NCI-H1092 (cell line): ENCODE data around the gene ZBTB6.

Source experiments
- DNase-seq: peaks from one replicate; lab custom pipeline; 2025; lab: John Stamatoyannopoulos, UW

The ZBTB6 gene, protein sequence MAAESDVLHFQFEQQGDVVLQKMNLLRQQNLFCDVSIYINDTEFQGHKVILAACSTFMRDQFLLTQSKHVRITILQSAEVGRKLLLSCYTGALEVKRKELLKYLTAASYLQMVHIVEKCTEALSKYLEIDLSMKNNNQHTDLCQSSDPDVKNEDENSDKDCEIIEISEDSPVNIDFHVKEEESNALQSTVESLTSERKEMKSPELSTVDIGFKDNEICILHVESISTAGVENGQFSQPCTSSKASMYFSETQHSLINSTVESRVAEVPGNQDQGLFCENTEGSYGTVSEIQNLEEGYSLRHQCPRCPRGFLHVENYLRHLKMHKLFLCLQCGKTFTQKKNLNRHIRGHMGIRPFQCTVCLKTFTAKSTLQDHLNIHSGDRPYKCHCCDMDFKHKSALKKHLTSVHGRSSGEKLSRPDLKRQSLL

DNA sequence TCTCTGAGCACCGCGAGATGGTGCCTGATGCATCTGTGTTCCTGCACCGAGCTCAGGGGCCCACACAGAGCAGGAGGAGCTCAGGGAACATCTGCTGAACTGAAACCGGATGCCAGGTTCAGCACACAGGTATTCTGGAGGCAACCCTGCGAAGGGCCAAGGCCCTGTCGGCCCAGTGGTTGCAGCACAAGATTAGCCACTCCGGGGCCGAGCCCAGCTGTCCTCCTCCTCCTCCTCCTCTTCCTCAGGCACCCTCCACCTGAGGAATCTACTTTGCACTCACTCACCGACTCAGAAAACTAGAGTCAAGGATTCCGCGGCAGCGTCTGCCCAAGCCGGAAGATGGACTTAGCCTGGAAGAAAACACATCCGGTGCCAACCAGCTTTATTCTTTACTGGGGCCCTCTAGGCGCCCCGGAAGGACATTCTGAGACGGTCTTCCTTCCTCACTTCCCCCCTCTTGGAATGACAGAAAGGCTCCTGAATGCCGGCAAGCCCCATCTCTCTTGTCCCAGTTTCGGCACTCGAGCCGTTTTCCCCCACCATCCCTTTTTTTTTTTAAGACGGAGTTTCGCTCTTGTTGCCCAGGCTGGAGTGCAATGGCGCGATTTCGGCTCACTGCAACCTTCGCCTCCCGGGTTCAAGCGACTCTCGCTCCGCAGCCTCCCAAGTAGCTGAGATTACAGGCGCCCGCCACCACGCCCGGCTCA lies at the start of gene ZBTB6:
ZBTB6 (minus strand) TSS at position 360 of the 710 bp plus-strand sequence. CDS start 1,251 bp downstream, outside the sequence.
- DNase-seq, result peak; percentile 65

DNA sequence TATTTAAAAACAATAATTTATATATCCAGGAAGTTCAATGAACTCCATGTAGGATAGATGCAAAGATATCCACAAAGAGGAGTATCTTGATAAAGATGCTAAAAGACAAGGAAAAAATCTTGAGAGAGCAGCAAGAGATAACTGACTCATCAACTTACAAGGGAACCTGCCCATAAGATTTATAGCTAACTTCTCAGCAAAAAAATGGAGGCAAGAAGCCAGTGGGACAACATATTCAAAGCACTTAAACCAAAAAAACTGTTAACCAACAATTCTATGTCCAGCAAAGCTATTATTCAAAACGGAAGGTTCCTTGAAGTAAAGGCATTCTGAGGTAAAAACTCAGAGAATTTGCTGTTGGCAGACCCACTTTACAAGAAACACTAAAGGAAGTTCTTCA lies 48.0 kb upstream of the ZBTB6 start:
- DNase-seq, result no peak

DNA sequence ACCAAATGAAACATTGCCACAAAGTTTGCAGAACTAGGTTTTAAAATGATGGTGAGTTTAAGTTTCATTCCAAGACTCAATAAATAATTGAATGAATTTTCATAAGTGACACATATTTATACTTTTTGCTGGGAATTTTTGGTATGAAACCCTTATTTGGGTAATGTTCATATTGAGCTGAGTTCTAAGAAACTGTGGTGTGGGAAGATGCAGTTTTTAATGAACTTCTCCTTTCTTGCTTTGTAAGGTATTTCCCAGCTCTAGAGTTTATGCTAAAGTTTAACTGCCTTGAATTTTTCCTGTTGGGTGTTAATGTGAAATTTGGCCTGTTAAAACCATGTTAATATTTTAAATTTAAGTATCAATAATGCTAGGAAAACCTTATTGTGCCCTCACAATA lies 42.8 kb upstream of the ZBTB6 start:
- DNase-seq, result no peak

DNA sequence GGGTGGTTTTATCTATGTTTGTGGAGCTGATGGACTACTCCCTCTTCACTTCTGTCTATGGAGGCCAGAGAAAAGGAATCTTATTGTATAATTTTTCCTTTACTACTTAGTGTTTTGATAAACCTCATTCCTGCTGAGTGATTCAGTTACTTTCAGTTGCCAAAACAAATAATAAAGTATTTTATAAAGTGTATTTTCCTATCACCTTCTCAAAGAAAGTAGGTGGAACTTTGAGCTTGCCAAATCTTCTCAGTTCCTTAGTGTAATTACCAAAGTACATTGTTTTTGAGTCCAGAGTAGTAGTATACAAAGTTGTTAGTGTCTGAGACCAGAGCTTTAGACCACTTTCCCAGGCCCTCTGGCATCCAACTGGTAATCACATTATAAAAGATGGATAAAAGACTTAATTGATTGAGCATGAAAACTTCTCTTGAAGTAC lies 41.1 kb upstream of the ZBTB6 start:
- DNase-seq, result no peak

DNA sequence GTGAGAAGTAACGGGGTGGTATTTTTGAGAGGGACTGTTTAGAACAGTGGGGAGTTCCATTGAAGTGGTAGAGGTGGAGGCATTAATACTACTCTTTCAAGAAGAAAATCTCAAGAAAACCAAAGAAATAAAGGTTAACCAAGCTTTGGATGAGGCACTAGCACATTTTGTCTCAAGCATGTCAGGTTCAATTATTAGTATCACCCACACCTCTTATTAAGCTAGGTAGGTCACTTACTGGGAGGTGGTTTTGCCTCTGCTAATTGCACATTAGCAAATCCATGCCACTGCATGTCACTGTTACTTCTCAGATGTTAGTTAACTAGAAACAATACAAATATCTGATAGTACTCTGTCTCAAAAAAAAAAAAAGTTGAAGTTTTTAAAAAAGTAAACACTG lies 37.9 kb upstream of the ZBTB6 start:
- no peak for DNase-seq

DNA sequence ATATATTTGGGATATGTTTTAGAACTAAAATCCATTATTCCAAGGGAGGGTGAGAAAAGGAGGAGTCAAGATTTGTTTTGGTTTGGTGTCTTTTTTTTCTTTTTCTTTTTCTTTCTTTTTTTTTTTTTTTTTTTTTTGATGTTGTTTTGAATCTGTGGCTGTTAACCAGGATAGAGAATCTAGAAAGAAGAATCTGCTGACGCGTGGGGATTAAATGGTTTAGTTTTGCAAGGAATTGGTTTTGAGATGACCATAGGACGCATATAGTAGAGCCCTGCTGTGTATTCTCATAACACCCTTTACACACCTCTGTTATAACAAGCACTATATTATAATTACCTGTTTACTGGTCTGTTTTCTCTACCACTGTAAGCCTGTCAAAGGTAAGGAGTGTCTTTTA lies 37.1 kb upstream of the ZBTB6 start:
- DNase-seq, result no peak

DNA sequence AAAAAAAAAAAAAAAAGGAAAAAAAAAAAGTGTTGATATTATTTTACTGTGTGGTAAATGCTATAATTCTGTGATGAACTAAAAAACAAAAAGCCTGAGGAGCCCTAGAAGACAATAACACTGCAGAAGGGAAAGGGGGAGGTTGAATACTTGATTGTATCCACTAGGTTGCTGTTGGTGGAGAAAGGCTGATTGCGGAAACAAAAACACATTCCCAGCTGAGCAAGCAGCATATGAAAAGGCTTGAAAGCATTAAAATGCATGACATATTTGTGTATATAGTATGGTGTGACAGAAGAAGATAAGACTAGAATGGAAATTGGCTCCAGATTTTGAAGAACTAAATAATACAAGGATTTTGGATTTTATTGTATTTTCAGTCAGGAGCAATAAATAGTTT lies 36.6 kb upstream of the ZBTB6 start:
- no peak for DNase-seq

DNA sequence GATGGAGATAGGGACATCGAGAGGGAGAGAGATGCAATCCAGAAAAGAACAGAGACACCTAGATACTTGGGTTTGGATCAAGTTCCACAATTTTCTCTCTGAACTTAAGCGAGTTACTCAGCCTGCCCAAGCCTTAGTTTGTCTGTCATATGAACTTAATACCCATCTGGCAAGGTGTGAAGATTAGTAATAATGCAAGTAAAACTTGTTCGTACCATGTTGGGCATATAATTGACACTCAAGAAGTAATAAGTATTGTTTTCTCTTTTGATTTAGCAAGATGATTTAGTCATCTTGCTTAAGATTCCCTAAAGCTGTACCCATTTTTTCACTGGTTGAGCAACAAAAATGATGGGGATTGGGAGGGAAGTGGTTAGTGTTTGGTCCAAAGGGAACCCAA lies 35.2 kb upstream of the ZBTB6 start:
- no peak for DNase-seq

DNA sequence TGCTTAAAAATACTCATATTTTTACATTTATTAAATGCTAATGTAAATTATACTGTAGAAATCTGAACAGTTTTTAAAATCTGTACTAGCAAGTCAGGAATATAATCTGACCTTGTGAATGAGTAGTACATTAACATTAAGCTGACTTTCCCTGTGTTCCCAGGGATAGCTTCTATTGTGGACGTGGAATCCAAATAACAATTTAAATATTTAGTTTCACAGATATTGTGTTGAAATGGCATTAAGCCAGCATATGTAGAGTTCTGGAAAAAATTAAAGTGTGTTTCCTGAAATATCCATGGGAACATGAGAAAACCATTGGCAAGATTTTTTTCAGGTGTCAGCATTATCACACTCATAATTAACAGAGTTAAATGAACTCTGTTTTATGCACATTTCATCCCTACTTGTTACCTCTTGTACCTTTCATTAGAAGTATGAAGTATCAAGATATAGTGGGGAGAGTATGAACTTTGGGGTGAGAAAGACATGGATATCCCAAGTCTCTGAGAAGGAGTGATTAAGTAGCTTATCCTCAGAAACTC lies 33.4 kb upstream of the ZBTB6 start:
- DNase-seq, result no peak

DNA sequence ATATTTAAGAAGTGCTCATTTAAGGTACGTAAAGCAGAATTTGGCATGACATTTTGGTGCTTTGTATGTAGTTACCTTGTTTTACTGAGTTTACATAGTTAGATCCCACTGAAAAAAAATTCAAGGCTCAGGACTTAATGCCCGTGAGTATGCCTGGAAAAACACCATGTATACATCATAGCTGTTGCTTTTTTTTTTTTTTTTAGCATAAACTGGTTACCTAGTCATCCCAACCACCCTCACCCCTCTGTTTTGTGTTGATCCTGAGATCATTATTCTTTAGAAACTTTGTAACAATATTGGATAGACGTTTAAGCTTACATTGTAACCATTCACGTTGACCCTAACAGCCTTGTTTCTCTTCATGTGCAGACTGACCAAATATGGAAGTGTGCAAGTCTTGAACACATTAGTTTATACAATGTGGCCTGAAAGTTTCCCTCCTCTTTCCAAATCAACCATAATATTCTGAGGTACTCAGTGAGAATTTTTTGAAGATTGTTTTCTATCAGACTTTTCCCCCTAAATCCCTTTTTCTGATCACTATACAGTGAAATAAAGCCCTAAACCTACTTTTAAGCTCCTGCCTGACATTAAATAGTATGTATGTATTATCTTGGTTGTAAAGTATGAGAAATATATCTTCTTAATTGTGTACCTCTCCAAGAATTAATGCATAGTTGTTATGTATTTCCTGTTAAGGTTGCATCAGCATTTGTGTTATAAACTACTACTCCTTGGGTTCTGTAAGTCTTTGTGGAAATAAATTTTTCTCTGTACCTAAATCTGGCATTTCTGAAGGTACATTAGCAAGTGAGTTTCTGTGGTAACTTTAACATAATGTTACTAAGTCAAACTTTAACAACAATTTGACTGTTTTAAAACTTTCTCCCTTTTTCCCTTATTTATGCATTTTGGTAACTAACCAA lies 32.1 kb upstream of the ZBTB6 start:
- DNase-seq, result no peak

DNA sequence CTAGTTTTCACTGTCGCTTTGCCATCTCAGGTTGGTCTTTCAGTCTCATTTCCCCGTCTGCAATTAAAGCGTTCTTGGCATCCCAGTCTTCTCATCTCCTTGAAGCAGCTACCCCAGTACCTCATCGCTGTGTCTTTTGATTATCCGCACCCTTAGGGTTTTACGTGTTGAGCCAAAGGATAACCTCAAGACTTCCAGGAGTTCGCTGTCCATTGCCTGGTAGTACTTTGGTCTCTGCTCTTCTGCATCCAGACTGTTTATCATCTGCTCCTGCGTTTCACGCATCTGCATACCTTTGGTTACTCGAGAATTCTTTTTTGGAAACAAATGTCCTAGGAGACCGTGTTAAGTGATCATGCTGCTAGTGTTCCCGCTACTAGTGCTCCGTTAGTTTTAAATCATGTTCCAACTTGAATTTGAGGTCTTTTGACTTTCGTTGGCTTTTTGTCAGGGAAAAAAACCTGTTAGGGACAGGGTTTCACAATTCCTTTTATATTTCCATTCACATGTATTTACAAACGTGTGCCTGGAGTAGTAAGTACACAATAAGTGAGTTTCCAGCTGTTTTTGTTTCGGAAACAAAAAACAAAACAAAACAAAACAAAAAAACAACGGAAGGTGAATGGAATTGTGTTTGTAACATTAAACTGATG lies 28.6 kb upstream of the ZBTB6 start:
- no peak for DNase-seq

DNA sequence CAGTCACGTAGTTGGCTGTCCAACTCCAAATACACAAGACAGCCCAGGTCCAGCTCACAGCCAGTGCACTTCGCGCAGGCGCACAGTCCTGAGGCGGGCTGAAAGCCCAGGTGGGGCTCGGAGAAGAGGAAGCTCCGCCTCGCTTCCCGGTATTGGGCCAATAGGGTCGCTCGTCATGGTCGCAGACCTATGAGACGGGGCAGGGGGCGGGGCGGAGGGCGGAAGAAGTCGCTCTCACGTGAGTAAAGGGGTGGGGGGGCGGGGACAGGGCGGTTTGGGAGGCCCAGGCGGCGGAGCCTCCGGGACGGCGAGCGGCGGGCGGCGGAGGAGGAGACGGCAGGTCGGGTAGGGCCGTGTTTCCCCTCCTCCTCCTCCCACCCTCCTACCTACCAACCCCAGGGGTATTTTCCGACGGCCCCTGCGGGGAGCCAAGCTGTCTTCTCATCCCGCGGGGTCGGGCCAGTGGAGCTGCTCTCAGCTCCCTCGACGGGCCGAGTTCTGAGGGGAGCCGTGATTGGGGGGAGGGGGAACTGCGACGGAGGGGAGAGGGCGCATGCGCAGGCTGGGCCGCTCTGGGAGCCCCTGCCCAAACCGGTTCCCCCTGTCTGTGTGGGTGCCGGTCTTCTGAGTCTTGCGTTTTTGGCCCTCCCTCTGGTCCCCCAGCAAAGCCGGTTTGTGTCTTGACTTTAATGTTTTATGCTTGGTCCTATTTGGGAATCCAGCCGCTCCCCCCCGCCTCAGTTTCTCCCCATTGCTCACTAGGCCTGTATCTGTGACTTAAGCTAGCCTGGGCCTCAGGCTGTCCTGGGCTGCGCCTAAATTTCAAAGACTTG lies 27.8 kb upstream of the ZBTB6 start, which contains the start of gene RABGAP1:
RABGAP1 (plus strand) TSS at position 272 of the 833 bp plus-strand sequence. CDS start 16,040 bp downstream, outside the sequence.
- DNase-seq, result peak; percentile 98

DNA sequence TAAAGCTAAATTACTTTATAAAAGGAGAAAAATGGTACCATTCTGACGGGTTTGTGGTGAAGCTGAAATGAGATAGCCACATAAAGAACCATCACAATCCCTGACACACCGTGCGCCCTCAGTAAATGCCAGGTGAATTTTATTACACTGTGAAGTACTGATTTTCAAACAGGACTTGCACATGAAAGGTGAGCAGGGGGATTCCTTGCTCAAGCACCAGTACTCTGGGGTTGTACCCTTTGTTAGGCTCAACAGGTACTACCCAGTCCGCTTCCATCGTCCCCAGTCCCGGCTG lies 27.3 kb upstream of the ZBTB6 start:
- DNase-seq, result no peak

DNA sequence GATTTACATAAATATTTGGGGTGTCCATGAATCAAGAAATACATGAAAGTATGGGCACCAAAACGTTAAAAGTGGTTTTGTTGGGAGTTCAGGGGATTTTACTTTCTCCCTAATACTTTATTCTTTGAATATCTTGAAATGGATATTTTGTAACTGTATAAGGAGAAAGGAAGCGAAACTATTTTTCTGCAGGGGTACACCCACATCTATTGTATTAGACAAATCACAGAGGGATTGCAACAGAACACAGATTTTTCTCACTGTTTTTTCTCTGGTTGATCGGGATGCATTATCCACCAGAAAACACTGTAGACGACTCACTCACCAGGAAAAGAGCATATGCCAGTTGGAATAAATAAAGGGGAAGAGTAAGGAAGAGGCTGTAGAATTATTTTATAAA lies 26.5 kb upstream of the ZBTB6 start:
- no peak for DNase-seq

DNA sequence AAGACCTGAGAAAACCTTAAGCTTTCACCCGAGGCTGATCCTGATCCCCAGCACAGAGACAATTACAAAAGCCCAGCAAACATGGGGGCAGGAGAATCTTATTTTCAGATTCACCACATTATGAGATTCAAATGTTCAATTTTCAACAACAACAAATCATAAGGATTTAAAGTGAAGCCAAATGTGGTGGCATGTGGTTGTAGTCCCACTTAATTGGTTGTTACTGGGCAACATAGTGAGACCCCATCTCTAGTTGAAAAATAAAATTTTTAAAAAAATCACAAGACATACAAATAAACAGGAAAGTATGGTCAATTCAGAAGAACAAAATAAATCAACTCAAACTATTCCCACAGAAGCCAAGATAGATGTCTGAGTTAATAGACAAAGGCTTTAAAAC lies 23.8 kb upstream of the ZBTB6 start:
- DNase-seq, result no peak

DNA sequence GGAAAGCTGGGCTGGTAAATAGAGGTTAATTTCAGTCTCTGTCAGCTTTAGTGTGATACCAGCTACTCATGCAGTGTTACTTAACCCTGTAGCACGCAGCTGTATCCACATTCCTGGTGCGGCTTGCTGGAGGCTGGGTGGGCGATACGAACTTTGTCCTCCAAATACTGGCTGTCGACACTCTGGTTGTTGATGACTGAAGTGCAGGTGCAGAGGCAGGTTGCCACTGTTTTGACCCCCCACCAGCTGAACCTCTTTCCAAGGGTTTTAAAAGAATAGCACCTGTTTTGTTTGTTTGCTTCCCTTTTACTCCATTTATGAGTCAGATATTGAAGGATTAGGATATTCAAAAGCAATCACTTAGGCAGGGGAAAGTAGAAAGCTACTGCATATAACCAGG lies 23.3 kb upstream of the ZBTB6 start:
- DNase-seq, result no peak

DNA sequence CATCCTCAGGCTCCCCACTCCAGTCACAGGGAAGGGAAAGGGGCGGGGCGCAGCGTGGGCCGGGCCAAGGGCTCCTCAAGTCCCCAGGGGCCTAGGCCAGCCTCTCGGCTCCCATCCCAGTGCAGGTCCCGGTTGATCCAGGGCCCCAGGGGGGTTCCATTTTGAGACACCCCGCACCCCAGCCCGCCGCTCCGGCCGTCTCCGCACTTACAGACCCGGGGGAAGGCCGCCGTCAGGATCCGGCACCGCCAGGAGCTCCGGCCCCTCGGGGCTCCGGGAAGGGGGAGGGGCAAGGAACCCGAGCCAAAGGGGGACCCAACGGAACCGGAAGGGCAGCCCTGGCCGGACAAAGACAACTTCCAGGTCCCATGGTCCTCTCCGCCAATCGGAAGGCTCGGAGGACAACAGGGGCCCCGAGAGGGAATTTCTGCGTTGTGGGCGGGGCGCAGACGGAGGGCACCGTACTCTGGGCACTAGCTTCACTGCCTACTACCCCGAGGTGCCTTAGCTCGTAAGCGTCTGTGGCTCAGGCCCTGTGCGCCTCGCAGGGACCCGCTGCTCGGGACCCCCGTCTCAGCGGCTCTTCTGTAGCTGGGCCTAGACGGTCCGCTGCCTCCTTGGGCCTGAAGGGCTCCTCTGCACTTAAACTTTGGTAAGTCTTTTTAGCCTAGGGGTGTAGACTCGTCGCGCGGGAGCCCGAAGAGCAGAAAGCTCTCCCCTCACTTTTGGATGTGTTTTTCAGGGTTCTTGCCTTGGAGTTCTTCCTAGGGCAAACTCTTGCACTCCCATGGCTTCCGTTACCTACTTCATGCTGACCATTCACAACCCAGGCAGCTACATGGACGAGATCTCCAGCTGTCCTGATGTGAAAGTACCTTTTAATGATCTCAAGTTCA lies 18.4 kb upstream of the ZBTB6 start, which contains the start of gene ZBTB26:
ZBTB26 (minus strand) TSS at position 287 of the 896 bp plus-strand sequence. CDS start 11,578 bp downstream, outside the sequence.
- peak; percentile 91 for DNase-seq

DNA sequence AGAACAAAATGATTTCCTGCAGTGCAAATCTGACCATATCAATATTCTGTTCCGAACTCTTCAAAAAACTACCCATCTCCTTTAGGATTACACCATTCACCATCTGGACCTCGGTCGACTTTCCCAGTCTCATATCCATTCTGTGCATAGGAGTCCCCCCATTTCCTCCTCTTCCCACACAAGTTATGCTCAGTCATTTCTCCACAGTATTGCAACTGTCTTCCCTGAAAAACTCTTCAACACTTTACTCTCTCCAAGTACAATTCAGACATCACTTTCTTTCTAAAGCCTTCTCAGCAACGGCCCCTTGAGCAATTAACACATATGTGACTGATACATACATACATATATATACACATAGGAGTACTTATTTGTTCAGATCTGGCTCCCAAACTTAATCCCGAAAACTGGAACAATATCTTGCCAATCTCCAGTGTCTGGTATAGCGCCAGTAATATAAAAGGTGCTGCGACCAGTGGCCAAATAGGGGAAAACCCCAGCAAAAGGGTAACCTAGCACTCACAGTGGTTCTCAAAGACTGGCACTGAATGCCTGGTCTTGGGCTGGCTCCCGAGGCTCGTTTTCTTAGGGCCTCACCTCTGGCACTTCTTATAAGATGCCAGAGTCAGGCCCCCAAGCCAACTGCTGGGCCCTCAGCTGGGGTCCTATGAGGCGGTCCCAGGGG lies 17.6 kb upstream of the ZBTB6 start:
- no peak for DNase-seq
